Measurements from ENCODE around the gene TRIM75. TPM values are rescaled to one million over a fixed set of nuclear protein-coding genes. Genes with fewer than 3 reads are reported as not detected.

Gene TRIM75
- total RNA-seq (2022; extraction: Qiagen RNA extraction; ENCODE audit: low read depth): not detected in 5 replicates

GRCh38 chr4:165053645-165054044 is at the start of gene TRIM75:
Gene TRIM75 (plus strand): TSS chr4:165053866. CDS start chr4:165059148, 5,282 bp downstream.

GRCh38 chr4:165031436-165032211 is 22.0 kb upstream of the TRIM75 start, which contains the start of gene TRIM60:
Gene TRIM60 (plus strand): TSS chr4:165031999. CDS start chr4:165040073, 8,074 bp downstream.

Other genes starting within 250 kb of the TRIM75 start
- gene APELA, start 176.7 kb upstream of the TRIM75 start, total RNA-seq (2022; extraction: Qiagen RNA extraction; ENCODE audit: low read depth): not detected in 5 replicates
- gene TRIM61, start 76.2 kb upstream of the TRIM75 start, total RNA-seq (2022; extraction: Qiagen RNA extraction; ENCODE audit: low read depth): not detected in 5 replicates
- not detected in 5 replicates for gene TRIM60, start 21.9 kb upstream of the TRIM75 start, total RNA-seq (2022; extraction: Qiagen RNA extraction; ENCODE audit: low read depth)
- gene TMEM192, start 59.0 kb downstream of the TRIM75 start, total RNA-seq (2022; extraction: Qiagen RNA extraction; ENCODE audit: low read depth): 6.8 to 9.2 TPM (median 8.2 TPM) in 5 replicates
- 12.5 to 17.4 TPM (median 15.8 TPM) in 5 replicates for gene KLHL2, start 153.7 kb downstream of the TRIM75 start, total RNA-seq (2022; extraction: Qiagen RNA extraction; ENCODE audit: low read depth)

Data from A549 treated with GW870086 at 1 μM for 4 hours (cell line).